Uterus (tissue), 4 donors: ENCODE results near the gene NINL. TPM values are rescaled to one million over a fixed set of nuclear protein-coding genes. Genes with fewer than 3 reads are reported as not detected.

Experiments
- DNase-seq, 2 donors: peaks; one replicate each; pipeline ENCODE4 v3.0.0-alpha.2; 2019 to 2020
- H3K27ac ChIP-seq, 2 donors: fragments of 200-600 bp; sonication (generic); 1 replicate in 1 of 2; 2 replicates in 1 of 2; pipeline ENCODE4 v1.5.1; 2016 to 2018
- H3K27me3 ChIP-seq, 2 donors: fragments of 200-600 bp; sonication (generic); one replicate each; pipeline ENCODE4 v1.5.1; 2018 to 2019; ENCODE audit warnings: control low read depth in 1 of 2
- H3K36me3 ChIP-seq, 2 donors: fragments of 200-600 bp; sonication (generic); one replicate each; pipeline ENCODE4 v1.5.1; 2019; ENCODE audit warnings: control low read depth in 1 of 2
- H3K4me1 ChIP-seq, 2 donors: fragments of 200-600 bp; sonication (generic); one replicate each; pipeline ENCODE4 v1.5.1; 2018 to 2019; ENCODE audit warnings: control low read depth in 1 of 2
- H3K4me3 ChIP-seq, 2 donors: fragments of 200-600 bp; sonication (generic); 1 replicate in 1 of 2; 2 replicates in 1 of 2; pipeline ENCODE4 v1.5.1; 2018 to 2019; ENCODE audit warnings: mild to moderate bottlenecking in 1 of 2
- H3K9me3 ChIP-seq, 2 donors: fragments of 200-600 bp; sonication (generic); one replicate each; pipeline ENCODE4 v1.5.1; 2019; ENCODE audit warnings: control low read depth in 1 of 2
- CTCF ChIP-seq, 4 experiments: fragments of 200-600 bp in 2 of 4; fragments of 450-650 bp in 2 of 4; sonication (generic) in 2 of 4; IDR thresholded peaks; one replicate each; pipeline ENCODE4 v1.5.1; 2016 to 2019; ENCODE audit warnings: antibody characterized with exemption in 4 of 4, mild to moderate bottlenecking in 2 of 4, moderate library complexity in 1 of 4
- POLR2A ChIP-seq, 2 donors: fragments of 450-650 bp; IDR thresholded peaks; one replicate each; pipeline ENCODE4 v1.6.1; 2016; ENCODE audit warnings: antibody characterized with exemption in 2 of 2, mild to moderate bottlenecking in 1 of 2, moderate library complexity in 1 of 2
- intact Hi-C: fragments of 100-400 bp; cut with DNase I; formaldehyde crosslinking; loops from one replicate; pipeline ENCODE4 v1.15.1; 2023; ENCODE audit warnings: low total_unique reads
- total RNA-seq, 4 donors: library from RNA; depleted of rRNA in 3 of 4; stranded (reverse); fragments of >200 nt in 3 of 4; gene quantifications; one replicate each; pipeline versions ENCODE4 v1.1.0 to v1.2.4, GENCODE V29; 2014 to 2023
- donor health status: DM: yes; HTN: yes; CAD: no.

Gene NINL
- total RNA-seq, 4 donors from 2014 or later, result 5.0 to 22.3 (median 14.7) TPM

- DNase-seq, result no peak
- no peaks in the 10 kb centered on the region for H3K36me3 ChIP-seq
- no peak overlapping the region for H3K27ac ChIP-seq
- intact Hi-C loops, result no loop called here
- no peak overlapping the region for H3K4me3 ChIP-seq
- no peaks in the 10 kb centered on the region for H3K4me1 ChIP-seq
- no peaks in the 10 kb centered on the region for H3K27me3 ChIP-seq
- no peaks in the 10 kb centered on the region for H3K9me3 ChIP-seq
- TF ChIP-seq POLR2A (IDR thresholded peaks at IDR 0.05) (no peak), CTCF (IDR thresholded peaks at IDR 0.05) (no peak)
Measured at GRCh38 chr20:25483431-25484132, 101.7 kb downstream of the NINL start.

GRCh38 chr20:25481918-25482253 is 103.4 kb downstream of the NINL start:
- Histone ChIP-seq H3K4me3 (no peak overlapping the region), H3K9me3 (no peaks in the 10 kb centered on the region), H3K27me3 (no peaks in the 10 kb centered on the region), H3K27ac (no peak overlapping the region), H3K36me3 (no peaks in the 10 kb centered on the region), H3K4me1 (no peaks in the 10 kb centered on the region)
- TF ChIP-seq CTCF (IDR thresholded peaks at IDR 0.05) (no peak), POLR2A (IDR thresholded peaks at IDR 0.05) (no peak)
- DNase-seq, result no peak
- intact Hi-C loops, result no loop called here

GRCh38 chr20:25481235-25481917 is 104.0 kb downstream of the NINL start:
- Histone ChIP-seq H3K27me3 (no peaks in the 10 kb centered on the region), H3K36me3 (no peaks in the 10 kb centered on the region), H3K27ac (no peak overlapping the region), H3K9me3 (no peaks in the 10 kb centered on the region), H3K4me3 (no peak overlapping the region), H3K4me1 (no peaks in the 10 kb centered on the region)
- DNase-seq, result no peak
- TF ChIP-seq CTCF (IDR thresholded peaks at IDR 0.05), result no peak
- TF ChIP-seq POLR2A (IDR thresholded peaks at IDR 0.05), result no peak
- intact Hi-C loops, result no loop called here

- no peaks in the 10 kb centered on the region for H3K36me3 ChIP-seq
- no peak for TF ChIP-seq POLR2A (IDR thresholded peaks at IDR 0.05)
- TF ChIP-seq CTCF (IDR thresholded peaks at IDR 0.05), result no peak
- intact Hi-C loops, result no loop called here
Measured at GRCh38 chr20:25480797-25481196, 104.5 kb downstream of the NINL start.

GRCh38 chr20:25480156-25480555 is 105.2 kb downstream of the NINL start:
- Histone ChIP-seq H3K36me3 (no peaks in the 10 kb centered on the region), H3K27ac (no peak overlapping the region), H3K4me1 (no peaks in the 10 kb centered on the region), H3K27me3 (no peaks in the 10 kb centered on the region), H3K9me3 (no peaks in the 10 kb centered on the region), H3K4me3 (no peak overlapping the region)
- TF ChIP-seq CTCF (IDR thresholded peaks at IDR 0.05) (no peak), POLR2A (IDR thresholded peaks at IDR 0.05) (no peak)
- intact Hi-C loops, result no loop called here
- DNase-seq, result no peak

More at GRCh38 chr20:25480797-25481196, 104.5 kb downstream of the NINL start:
- Histone ChIP-seq H3K4me1 (no peaks in the 10 kb centered on the region), H3K27ac (no peak overlapping the region), H3K9me3 (no peaks in the 10 kb centered on the region), H3K4me3 (no peak overlapping the region), H3K27me3 (no peaks in the 10 kb centered on the region)
- no peak for DNase-seq
